Measurements from ENCODE around the gene QKI. TPM values are rescaled to one million over a fixed set of nuclear protein-coding genes. Genes with fewer than 3 reads are reported as not detected.

Gene QKI
- total RNA-seq, 1 donor from 2014 or later = 234 TPM

DNA sequence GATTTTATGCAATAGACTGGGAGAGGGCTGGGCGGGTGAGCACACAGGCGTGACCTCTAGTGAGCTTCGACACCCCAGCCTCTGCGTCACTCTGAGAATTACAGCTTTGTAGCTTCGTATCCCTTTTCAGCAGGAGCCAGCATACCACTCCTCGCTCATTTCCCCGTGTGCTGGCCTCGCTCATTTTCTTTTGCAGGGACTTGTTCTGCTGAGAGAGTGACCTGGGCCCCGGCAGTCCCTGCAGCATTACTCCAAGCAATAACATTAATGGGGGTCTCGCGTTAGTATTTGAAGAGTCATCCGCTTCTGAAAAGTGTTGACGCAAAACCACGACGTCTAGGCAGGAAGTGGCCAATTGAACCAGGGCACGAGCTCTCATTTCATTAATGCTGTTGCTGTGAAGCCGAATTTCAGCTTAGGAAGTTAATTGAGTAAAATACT lies 193.7 kb downstream of the QKI start:
- H3K27ac ChIP-seq = no peak overlapping the region
- no peaks in the 10 kb centered on the region for H3K4me1 ChIP-seq
- TF ChIP-seq, protein P1, sequence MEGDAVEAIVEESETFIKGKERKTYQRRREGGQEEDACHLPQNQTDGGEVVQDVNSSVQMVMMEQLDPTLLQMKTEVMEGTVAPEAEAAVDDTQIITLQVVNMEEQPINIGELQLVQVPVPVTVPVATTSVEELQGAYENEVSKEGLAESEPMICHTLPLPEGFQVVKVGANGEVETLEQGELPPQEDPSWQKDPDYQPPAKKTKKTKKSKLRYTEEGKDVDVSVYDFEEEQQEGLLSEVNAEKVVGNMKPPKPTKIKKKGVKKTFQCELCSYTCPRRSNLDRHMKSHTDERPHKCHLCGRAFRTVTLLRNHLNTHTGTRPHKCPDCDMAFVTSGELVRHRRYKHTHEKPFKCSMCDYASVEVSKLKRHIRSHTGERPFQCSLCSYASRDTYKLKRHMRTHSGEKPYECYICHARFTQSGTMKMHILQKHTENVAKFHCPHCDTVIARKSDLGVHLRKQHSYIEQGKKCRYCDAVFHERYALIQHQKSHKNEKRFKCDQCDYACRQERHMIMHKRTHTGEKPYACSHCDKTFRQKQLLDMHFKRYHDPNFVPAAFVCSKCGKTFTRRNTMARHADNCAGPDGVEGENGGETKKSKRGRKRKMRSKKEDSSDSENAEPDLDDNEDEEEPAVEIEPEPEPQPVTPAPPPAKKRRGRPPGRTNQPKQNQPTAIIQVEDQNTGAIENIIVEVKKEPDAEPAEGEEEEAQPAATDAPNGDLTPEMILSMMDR (IDR thresholded peaks at IDR 0.05) = no peak
- ATAC-seq = no peak
- H3K27me3 ChIP-seq = no peaks in the 10 kb centered on the region
- H3K4me3 ChIP-seq = no peak overlapping the region
- H3K36me3 ChIP-seq = no peaks in the 10 kb centered on the region
- intact Hi-C loops (cut with DNase I) = no loop called here
- DNase-seq = no peak
- H3K9me3 ChIP-seq = no peaks in the 10 kb centered on the region

DNA sequence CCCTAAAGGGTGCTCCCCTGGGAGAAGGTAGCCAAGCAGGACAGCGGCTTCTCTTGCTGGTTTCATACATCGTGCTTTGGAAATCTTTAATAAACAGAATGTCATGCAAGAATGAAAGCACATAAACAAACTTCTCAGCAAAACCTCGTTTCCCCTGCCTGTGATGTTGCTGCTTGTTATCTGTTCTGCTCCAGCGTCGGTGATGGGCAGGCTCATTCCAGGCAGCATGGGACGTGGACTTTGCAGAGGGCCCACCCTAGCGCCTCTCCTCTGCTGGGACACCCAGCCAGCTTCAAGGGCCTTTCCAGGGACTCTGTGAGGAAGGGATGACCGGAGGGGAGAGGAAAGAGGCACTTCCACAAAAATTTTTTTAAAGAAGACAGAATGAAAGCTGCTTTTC lies 197.7 kb downstream of the QKI start:
- H3K27ac ChIP-seq = no peak overlapping the region
- no peak for DNase-seq
- H3K36me3 ChIP-seq = no peaks in the 10 kb centered on the region
- no peak for ATAC-seq
- no peaks in the 10 kb centered on the region for H3K27me3 ChIP-seq
- H3K9me3 ChIP-seq = no peaks in the 10 kb centered on the region
- H3K4me1 ChIP-seq = no peaks in the 10 kb centered on the region
- no peak overlapping the region for H3K4me3 ChIP-seq
- intact Hi-C loops (cut with DNase I) = no loop called here
- TF ChIP-seq, protein P1 (IDR thresholded peaks at IDR 0.05) = no peak

GRCh38 chr6:163613025-163613424 lies 198.5 kb downstream of the QKI start:
- Histone ChIP-seq H3K9me3 (no peaks in the 10 kb centered on the region), H3K36me3 (no peaks in the 10 kb centered on the region)
- ATAC-seq = no peak

GRCh38 chr6:163613668-163614067 lies 199.2 kb downstream of the QKI start:
- H3K27me3 ChIP-seq = no peaks in the 10 kb centered on the region
- H3K9me3 ChIP-seq = no peaks in the 10 kb centered on the region
- H3K27ac ChIP-seq = no peak overlapping the region
- intact Hi-C loops (cut with DNase I) = no loop called here
- DNase-seq (no peak), ATAC-seq (no peak)
- H3K4me3 ChIP-seq = no peak overlapping the region
- H3K36me3 ChIP-seq = no peaks in the 10 kb centered on the region
- H3K4me1 ChIP-seq = no peaks in the 10 kb centered on the region
- TF ChIP-seq, protein P1 (IDR thresholded peaks at IDR 0.05) = no peak

More at GRCh38 chr6:163613025-163613424, 198.5 kb downstream of the QKI start:
- TF ChIP-seq, protein P1 (IDR thresholded peaks at IDR 0.05) = no peak
- no peaks in the 10 kb centered on the region for H3K4me1 ChIP-seq
- intact Hi-C loops (cut with DNase I) = no loop called here
- no peaks in the 10 kb centered on the region for H3K27me3 ChIP-seq
- no peak overlapping the region for H3K27ac ChIP-seq
- DNase-seq = no peak
- H3K4me3 ChIP-seq = no peak overlapping the region

- no peak for ATAC-seq
- Histone ChIP-seq H3K27me3 (no peaks in the 10 kb centered on the region), H3K4me1 (no peaks in the 10 kb centered on the region), H3K27ac (no peak overlapping the region), H3K9me3 (no peaks in the 10 kb centered on the region), H3K36me3 (no peaks in the 10 kb centered on the region), H3K4me3 (no peak overlapping the region)
- intact Hi-C loops (cut with DNase I) = no loop called here
- TF ChIP-seq, protein P1 (IDR thresholded peaks at IDR 0.05) = no peak
- DNase-seq = no peak
Observed at GRCh38 chr6:163616452-163616851, 201.9 kb downstream of the QKI start.

GRCh38 chr6:163617549-163617948 lies 203.0 kb downstream of the QKI start:
- Histone ChIP-seq H3K27ac (no peak overlapping the region), H3K36me3 (no peaks in the 10 kb centered on the region), H3K4me3 (no peak overlapping the region), H3K4me1 (no peaks in the 10 kb centered on the region), H3K27me3 (no peaks in the 10 kb centered on the region), H3K9me3 (no peaks in the 10 kb centered on the region)
- TF ChIP-seq, protein P1 (IDR thresholded peaks at IDR 0.05) = no peak
- intact Hi-C loops (cut with DNase I) = no loop called here
- ATAC-seq = no peak
- DNase-seq = no peak

Measured in upper lobe of right lung (tissue), 1 donor.